ENCODE data around the gene ERC2.

ERC2 gene

GRCh38 chr3:55661141-55661540, 807.1 kb downstream of the ERC2 start (continued):
- TF ChIP-seq ZNF18 (tag by site-specific recombination; IDR thresholded peaks at IDR 0.05) (no peak), ZNF362 (tag by site-specific recombination; IDR thresholded peaks at IDR 0.05) (no peak), OSR2 (tag by site-specific recombination; IDR thresholded peaks at IDR 0.05) (no peak), ZNF366 (tag by site-specific recombination; conservative IDR thresholded peaks at IDR 0.05) (no peak)

DNA sequence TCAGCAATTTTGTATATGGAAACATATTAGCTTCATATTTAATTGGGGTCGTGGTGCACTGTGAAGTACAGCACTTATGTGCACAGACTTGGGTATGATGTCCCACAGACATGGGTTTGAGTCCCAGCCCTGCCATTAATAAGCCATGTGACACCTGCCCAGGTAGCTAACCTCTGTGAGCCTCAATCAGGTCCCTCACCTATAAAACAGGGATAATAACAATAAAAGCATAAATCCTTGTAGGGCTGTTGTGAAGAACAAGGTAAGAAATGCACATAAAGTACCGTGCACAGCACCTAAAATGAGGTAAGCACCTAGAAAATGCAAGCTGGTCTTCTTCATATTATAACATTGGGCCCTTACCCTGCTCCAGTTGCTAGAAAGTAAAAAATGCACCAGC, 807.6 kb downstream of the ERC2 start:
- H3K36me3 ChIP-seq (ENCODE audit: control insufficient read depth in 2 of 2, insufficient read depth in 1 of 2, low read length in 2 of 2) = no peaks in the 10 kb centered on the region
- ChIA-PET CTCF (no interaction called here), POLR2A (no interaction called here)
- H3K4me1 ChIP-seq (ENCODE audit: control insufficient read depth, insufficient read depth, low read length) = no peaks in the 10 kb centered on the region
- H3K4me3 ChIP-seq (ENCODE audit: low read depth, low read length) = no peak overlapping the region
- H3K9me3 ChIP-seq (ENCODE audit: control insufficient read depth, insufficient read depth, low read depth, low read length) = no peaks in the 10 kb centered on the region
- TF ChIP-seq MYNN (tag by site-specific recombination; IDR thresholded peaks at IDR 0.05; ENCODE audit: borderline replicate concordance) (no peak), ZNF473 (tag by site-specific recombination; IDR thresholded peaks at IDR 0.05) (no peak), ZNF791 (tag by site-specific recombination; IDR thresholded peaks at IDR 0.05) (no peak), ZNF768 (tag by site-specific recombination; IDR thresholded peaks at IDR 0.05) (no peak), ZNF157 (tag by site-specific recombination; IDR thresholded peaks at IDR 0.05) (no peak), ZNF830 (tag by site-specific recombination; IDR thresholded peaks at IDR 0.05; ENCODE audit: low read depth) (no peak), ZNF544 (tag by site-specific recombination; IDR thresholded peaks at IDR 0.05) (no peak), ZNF776 (tag by site-specific recombination; IDR thresholded peaks at IDR 0.05; ENCODE audit: borderline replicate concordance) (no peak), ZNF146 (tag by site-specific recombination; IDR thresholded peaks at IDR 0.05) (no peak), PATZ1 (tag by site-specific recombination; IDR thresholded peaks at IDR 0.05) (no peak), YY1 (tag by site-specific recombination; IDR thresholded peaks at IDR 0.05) (no peak)
- TF ChIP-seq, protein P1, sequence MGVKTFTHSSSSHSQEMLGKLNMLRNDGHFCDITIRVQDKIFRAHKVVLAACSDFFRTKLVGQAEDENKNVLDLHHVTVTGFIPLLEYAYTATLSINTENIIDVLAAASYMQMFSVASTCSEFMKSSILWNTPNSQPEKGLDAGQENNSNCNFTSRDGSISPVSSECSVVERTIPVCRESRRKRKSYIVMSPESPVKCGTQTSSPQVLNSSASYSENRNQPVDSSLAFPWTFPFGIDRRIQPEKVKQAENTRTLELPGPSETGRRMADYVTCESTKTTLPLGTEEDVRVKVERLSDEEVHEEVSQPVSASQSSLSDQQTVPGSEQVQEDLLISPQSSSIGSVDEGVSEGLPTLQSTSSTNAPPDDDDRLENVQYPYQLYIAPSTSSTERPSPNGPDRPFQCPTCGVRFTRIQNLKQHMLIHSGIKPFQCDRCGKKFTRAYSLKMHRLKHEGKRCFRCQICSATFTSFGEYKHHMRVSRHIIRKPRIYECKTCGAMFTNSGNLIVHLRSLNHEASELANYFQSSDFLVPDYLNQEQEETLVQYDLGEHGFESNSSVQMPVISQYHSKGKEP (tag by site-specific recombination; IDR thresholded peaks at IDR 0.05) = no peak
- TF ChIP-seq, protein P2, sequence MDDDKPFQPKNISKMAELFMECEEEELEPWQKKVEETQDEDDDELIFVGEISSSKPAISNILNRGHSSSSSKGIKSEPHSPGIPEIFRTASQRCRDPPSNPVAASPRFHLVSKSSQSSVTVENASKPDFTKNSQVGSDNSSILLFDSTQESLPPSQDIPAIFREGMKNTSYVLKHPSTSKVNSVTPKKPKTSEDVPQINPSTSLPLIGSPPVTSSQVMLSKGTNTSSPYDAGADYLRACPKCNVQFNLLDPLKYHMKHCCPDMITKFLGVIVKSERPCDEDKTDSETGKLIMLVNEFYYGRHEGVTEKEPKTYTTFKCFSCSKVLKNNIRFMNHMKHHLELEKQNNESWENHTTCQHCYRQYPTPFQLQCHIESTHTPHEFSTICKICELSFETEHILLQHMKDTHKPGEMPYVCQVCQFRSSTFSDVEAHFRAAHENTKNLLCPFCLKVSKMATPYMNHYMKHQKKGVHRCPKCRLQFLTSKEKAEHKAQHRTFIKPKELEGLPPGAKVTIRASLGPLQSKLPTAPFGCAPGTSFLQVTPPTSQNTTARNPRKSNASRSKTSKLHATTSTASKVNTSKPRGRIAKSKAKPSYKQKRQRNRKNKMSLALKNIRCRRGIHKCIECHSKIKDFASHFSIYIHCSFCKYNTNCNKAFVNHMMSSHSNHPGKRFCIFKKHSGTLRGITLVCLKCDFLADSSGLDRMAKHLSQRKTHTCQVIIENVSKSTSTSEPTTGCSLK (tag by site-specific recombination; IDR thresholded peaks at IDR 0.05) = no peak
- TF ChIP-seq, protein P3, sequence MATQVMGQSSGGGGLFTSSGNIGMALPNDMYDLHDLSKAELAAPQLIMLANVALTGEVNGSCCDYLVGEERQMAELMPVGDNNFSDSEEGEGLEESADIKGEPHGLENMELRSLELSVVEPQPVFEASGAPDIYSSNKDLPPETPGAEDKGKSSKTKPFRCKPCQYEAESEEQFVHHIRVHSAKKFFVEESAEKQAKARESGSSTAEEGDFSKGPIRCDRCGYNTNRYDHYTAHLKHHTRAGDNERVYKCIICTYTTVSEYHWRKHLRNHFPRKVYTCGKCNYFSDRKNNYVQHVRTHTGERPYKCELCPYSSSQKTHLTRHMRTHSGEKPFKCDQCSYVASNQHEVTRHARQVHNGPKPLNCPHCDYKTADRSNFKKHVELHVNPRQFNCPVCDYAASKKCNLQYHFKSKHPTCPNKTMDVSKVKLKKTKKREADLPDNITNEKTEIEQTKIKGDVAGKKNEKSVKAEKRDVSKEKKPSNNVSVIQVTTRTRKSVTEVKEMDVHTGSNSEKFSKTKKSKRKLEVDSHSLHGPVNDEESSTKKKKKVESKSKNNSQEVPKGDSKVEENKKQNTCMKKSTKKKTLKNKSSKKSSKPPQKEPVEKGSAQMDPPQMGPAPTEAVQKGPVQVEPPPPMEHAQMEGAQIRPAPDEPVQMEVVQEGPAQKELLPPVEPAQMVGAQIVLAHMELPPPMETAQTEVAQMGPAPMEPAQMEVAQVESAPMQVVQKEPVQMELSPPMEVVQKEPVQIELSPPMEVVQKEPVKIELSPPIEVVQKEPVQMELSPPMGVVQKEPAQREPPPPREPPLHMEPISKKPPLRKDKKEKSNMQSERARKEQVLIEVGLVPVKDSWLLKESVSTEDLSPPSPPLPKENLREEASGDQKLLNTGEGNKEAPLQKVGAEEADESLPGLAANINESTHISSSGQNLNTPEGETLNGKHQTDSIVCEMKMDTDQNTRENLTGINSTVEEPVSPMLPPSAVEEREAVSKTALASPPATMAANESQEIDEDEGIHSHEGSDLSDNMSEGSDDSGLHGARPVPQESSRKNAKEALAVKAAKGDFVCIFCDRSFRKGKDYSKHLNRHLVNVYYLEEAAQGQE (tag by site-specific recombination; IDR thresholded peaks at IDR 0.05) = no peak
- H3K27ac ChIP-seq (ENCODE audit: extremely low read depth, low read depth, low read length) = no peak overlapping the region

Measured in HEK293 (cell line).